ENCODE data around the gene TRIM15.
A peak's percentile ranks its signal among the peaks of the same experiment; 100 is the strongest.
"Not testable (repeated sequence)": the region's sequence is repeated elsewhere in the genome, so short reads cannot be mapped to it uniquely, and the experiment has no call there.

TRIM15 gene

GRCh38 chr6:30202366-30202765, 39.0 kb downstream of the TRIM15 start:
- no peak for DNase-seq

GRCh38 chr6:30204116-30204515, 40.8 kb downstream of the TRIM15 start:
- DNase-seq = no peak

GRCh38 chr6:30206152-30206551, 42.8 kb downstream of the TRIM15 start:
- DNase-seq = no peak

GRCh38 chr6:30206799-30207618, 43.7 kb downstream of the TRIM15 start:
- no peak for DNase-seq

- DNase-seq = no peak
Observed at GRCh38 chr6:30207619-30208295, 44.4 kb downstream of the TRIM15 start.

- no peak for DNase-seq
Observed at GRCh38 chr6:30211306-30211705, 48.0 kb downstream of the TRIM15 start.

- DNase-seq = no peak
Observed at GRCh38 chr6:30211899-30212298, 48.6 kb downstream of the TRIM15 start.

GRCh38 chr6:30212865-30213666, 49.7 kb downstream of the TRIM15 start, which contains the start of gene TRIM26:
Gene TRIM26, minus strand, starts transcription at chr6:30213406. Its CDS starts 14,303 bp downstream, at chr6:30199103.
- peak; percentile 95 for DNase-seq

GRCh38 chr6:30213667-30213956, 50.3 kb downstream of the TRIM15 start:
- no peak for DNase-seq

GRCh38 chr6:30213957-30214656, 50.8 kb downstream of the TRIM15 start:
- no peak for DNase-seq

GRCh38 chr6:30214657-30214982, 51.3 kb downstream of the TRIM15 start:
- no peak for DNase-seq

GRCh38 chr6:30216096-30216495, 52.8 kb downstream of the TRIM15 start:
- no peak for DNase-seq

- DNase-seq = peak; percentile 70
Observed at GRCh38 chr6:30219244-30219643, 55.9 kb downstream of the TRIM15 start.

GRCh38 chr6:30221395-30221794, 58.0 kb downstream of the TRIM15 start:
- DNase-seq = not testable (repeated sequence)

GRCh38 chr6:30221956-30222355, 58.6 kb downstream of the TRIM15 start:
- DNase-seq = not testable (repeated sequence)
